ENCODE data around the gene HNRNPD. TPM values are rescaled to one million over a fixed set of nuclear protein-coding genes. Genes with fewer than 3 reads are reported as not detected.
A peak's percentile ranks its signal among the peaks of the same experiment; 100 is the strongest.
"Not testable (repeated sequence)": the region's sequence is repeated elsewhere in the genome, so short reads cannot be mapped to it uniquely, and the experiment has no call there.

Gene HNRNPD
- total RNA-seq, 2 experiments from 2014 or later = 505 to 510 TPM

- no peak for DNase-seq
Observed at GRCh38 chr4:82397527-82397926, 23.7 kb upstream of the HNRNPD start.

GRCh38 chr4:82394896-82395295 lies 21.1 kb upstream of the HNRNPD start:
- Mint-ChIP-seq H3K27me3 (no peaks in the 10 kb centered on the region), H3K27ac (no peak overlapping the region), H3K36me3 (ENCODE audit: low read depth) (no peaks in the 10 kb centered on the region), H3K4me1 (no peaks in the 10 kb centered on the region), H3K4me3 (no peak overlapping the region), H3K9me3 (ENCODE audit: low read depth) (no peaks in the 10 kb centered on the region)
- intact Hi-C loops (cut with DNase I, micrococcal nuclease) = no loop called here
- DNase-seq (no peak), ATAC-seq (no peak)
- CTCF ChIA-PET = interaction anchor here (1.3 kb wide), 1 partner anchor 42 kb away, joined by 3 read pairs; no protein-coding TSS in a partner anchor
- POLR2A ChIA-PET = interaction anchor here (0.6 kb wide), 1 partner anchor 354 kb away, joined by 3 read pairs; no protein-coding TSS in a partner anchor

More at GRCh38 chr4:82397527-82397926, 23.7 kb upstream of the HNRNPD start:
- Mint-ChIP-seq H3K4me3 (no peak overlapping the region), H3K4me1 (no peaks in the 10 kb centered on the region), H3K36me3 (ENCODE audit: low read depth) (no peaks in the 10 kb centered on the region), H3K27ac (no peak overlapping the region), H3K9me3 (ENCODE audit: low read depth) (no peaks in the 10 kb centered on the region), H3K27me3 (peaks cover 2% of the 10 kb centered on the region)
- POLR2A ChIA-PET = no interaction called here
- CTCF ChIA-PET = interaction anchor here (0.6 to 1.4 kb wide), 6 partner anchors 12 to 130 kb away, joined by 3 to 5 read pairs (median 3); no protein-coding TSS in a partner anchor
- ATAC-seq = no peak
- intact Hi-C loops (cut with DNase I, micrococcal nuclease) = no loop called here

- H3K4me1 Mint-ChIP-seq; H3K36me3 Mint-ChIP-seq (ENCODE audit: low read depth); CTCF ChIA-PET; H3K9me3 Mint-ChIP-seq (ENCODE audit: low read depth); DNase-seq; H3K27me3 Mint-ChIP-seq; H3K4me3 Mint-ChIP-seq; H3K27ac Mint-ChIP-seq; ATAC-seq; intact Hi-C loops (cut with DNase I, micrococcal nuclease): not testable (repeated sequence)
- POLR2A ChIA-PET = interaction anchor here (1.0 kb wide), 1 partner anchor 26 kb away, joined by 3 read pairs; no protein-coding TSS in a partner anchor
Observed at GRCh38 chr4:82390061-82390460, 16.3 kb upstream of the HNRNPD start.

GRCh38 chr4:82388405-82388804 lies 14.6 kb upstream of the HNRNPD start:
- Mint-ChIP-seq H3K36me3 (ENCODE audit: low read depth) (no peaks in the 10 kb centered on the region), H3K4me1 (no peaks in the 10 kb centered on the region), H3K9me3 (ENCODE audit: low read depth) (no peaks in the 10 kb centered on the region), H3K27ac (no peak overlapping the region), H3K27me3 (peaks cover 2% of the 10 kb centered on the region), H3K4me3 (no peak overlapping the region)
- no peak for DNase-seq
- POLR2A ChIA-PET = no interaction called here
- ATAC-seq = no peak
- intact Hi-C loops (cut with DNase I, micrococcal nuclease) = no loop called here
- CTCF ChIA-PET = no interaction called here

- H3K4me1 Mint-ChIP-seq; H3K4me3 Mint-ChIP-seq; H3K27me3 Mint-ChIP-seq; DNase-seq; intact Hi-C loops (cut with DNase I, micrococcal nuclease); H3K27ac Mint-ChIP-seq; ATAC-seq; H3K9me3 Mint-ChIP-seq (ENCODE audit: low read depth); H3K36me3 Mint-ChIP-seq (ENCODE audit: low read depth): not testable (repeated sequence)
- ChIA-PET POLR2A (interaction anchor here (1.1 kb wide), 1 partner anchor 38 kb away, joined by 3 read pairs; no protein-coding TSS in a partner anchor), CTCF (interaction anchor here (1.9 kb wide), 1 partner anchor 11 kb away, joined by 4 read pairs; no protein-coding TSS in a partner anchor)
Observed at GRCh38 chr4:82386312-82386711, 12.5 kb upstream of the HNRNPD start.

- Mint-ChIP-seq H3K36me3 (ENCODE audit: low read depth) (peaks cover 6% of the 10 kb centered on the region), H3K4me3 (no peak overlapping the region), H3K4me1 (peaks cover 9% of the 10 kb centered on the region), H3K27ac (no peak overlapping the region), H3K9me3 (ENCODE audit: low read depth) (peaks cover 4% of the 10 kb centered on the region), H3K27me3 (peaks cover 2% of the 10 kb centered on the region)
- POLR2A ChIA-PET = no interaction called here
- no peak for DNase-seq
- intact Hi-C loops (cut with DNase I, micrococcal nuclease) = no loop called here
- no peak for ATAC-seq
- CTCF ChIA-PET = interaction anchor here (0.8 kb wide), 1 partner anchor 18 kb away, joined by 3 read pairs; no protein-coding TSS in a partner anchor
Observed at GRCh38 chr4:82382751-82383150, 9.0 kb upstream of the HNRNPD start.

- CTCF ChIA-PET = interaction anchor here (0.6 to 1.0 kb wide), 3 partner anchors 35 to 60 kb away, joined by 3 read pairs; no protein-coding TSS in a partner anchor
- intact Hi-C loops (cut with DNase I, micrococcal nuclease) = no loop called here
- peaks cover 12% of the 10 kb centered on the region for H3K4me1 Mint-ChIP-seq
- ATAC-seq (peak; percentile 77), DNase-seq (no peak)
- H3K27me3 Mint-ChIP-seq = peaks cover 1% of the 10 kb centered on the region
- H3K36me3 Mint-ChIP-seq (ENCODE audit: low read depth) = peaks cover 10% of the 10 kb centered on the region
- peaks cover 4% of the 10 kb centered on the region for H3K9me3 Mint-ChIP-seq (ENCODE audit: low read depth)
- no peak overlapping the region for H3K4me3 Mint-ChIP-seq
- POLR2A ChIA-PET = interaction anchor here (0.6 kb wide), 1 partner anchor 405 kb away, joined by 5 read pairs; no protein-coding TSS in a partner anchor
- no peak overlapping the region for H3K27ac Mint-ChIP-seq
Observed at GRCh38 chr4:82381661-82382296, 8.0 kb upstream of the HNRNPD start.

GRCh38 chr4:82381235-82381634 lies 7.4 kb upstream of the HNRNPD start:
- intact Hi-C loops (cut with DNase I, micrococcal nuclease) = no loop called here
- ChIA-PET CTCF (interaction anchor here (0.7 to 1.6 kb wide), 4 partner anchors 14 to 48 kb away, joined by 3 read pairs; no protein-coding TSS in a partner anchor), POLR2A (interaction anchor here (0.6 kb wide), 1 partner anchor 406 kb away, joined by 5 read pairs; no protein-coding TSS in a partner anchor)

GRCh38 chr4:82380831-82381230 lies 7.0 kb upstream of the HNRNPD start:
- peaks cover 19% of the 10 kb centered on the region for H3K36me3 Mint-ChIP-seq (ENCODE audit: low read depth)
- intact Hi-C loops (cut with DNase I, micrococcal nuclease) = no loop called here
- no peak for DNase-seq
- no peaks in the 10 kb centered on the region for H3K27me3 Mint-ChIP-seq
- H3K27ac Mint-ChIP-seq = no peak overlapping the region
- peaks cover 4% of the 10 kb centered on the region for H3K9me3 Mint-ChIP-seq (ENCODE audit: low read depth)
- ATAC-seq = no peak
- POLR2A ChIA-PET = no interaction called here
- H3K4me1 Mint-ChIP-seq = peaks cover 20% of the 10 kb centered on the region
- H3K4me3 Mint-ChIP-seq = no peak overlapping the region
- CTCF ChIA-PET = interaction anchor here (0.7 to 1.6 kb wide), 4 partner anchors 12 to 36 kb away, joined by 3 to 5 read pairs (median 3); no protein-coding TSS in a partner anchor

More at GRCh38 chr4:82381235-82381634, 7.4 kb upstream of the HNRNPD start:
- H3K9me3 Mint-ChIP-seq (ENCODE audit: low read depth) = peaks cover 4% of the 10 kb centered on the region
- peaks cover 15% of the 10 kb centered on the region for H3K36me3 Mint-ChIP-seq (ENCODE audit: low read depth)
- no peak overlapping the region for H3K27ac Mint-ChIP-seq
- DNase-seq (no peak), ATAC-seq (no peak)
- H3K27me3 Mint-ChIP-seq = no peaks in the 10 kb centered on the region
- no peak overlapping the region for H3K4me3 Mint-ChIP-seq
- H3K4me1 Mint-ChIP-seq = peaks cover 16% of the 10 kb centered on the region

GRCh38 chr4:82380344-82380743 lies 6.6 kb upstream of the HNRNPD start:
- ChIA-PET POLR2A (interaction anchor here (0.7 kb wide), 1 partner anchor 1020 kb away, joined by 3 read pairs; no protein-coding TSS in a partner anchor), CTCF (interaction anchor here (0.7 to 1.6 kb wide), 3 partner anchors 12 to 16 kb away, joined by 3 to 5 read pairs (median 3); no protein-coding TSS in a partner anchor)
- H3K27me3 Mint-ChIP-seq = no peaks in the 10 kb centered on the region
- peaks cover 24% of the 10 kb centered on the region for H3K4me1 Mint-ChIP-seq
- H3K9me3 Mint-ChIP-seq (ENCODE audit: low read depth) = peaks cover 4% of the 10 kb centered on the region
- peaks cover 22% of the 10 kb centered on the region for H3K36me3 Mint-ChIP-seq (ENCODE audit: low read depth)
- intact Hi-C loops (cut with DNase I, micrococcal nuclease) = no loop called here
- H3K4me3 Mint-ChIP-seq = no peak overlapping the region
- ATAC-seq (no peak), DNase-seq (no peak)
- no peak overlapping the region for H3K27ac Mint-ChIP-seq

GRCh38 chr4:82376109-82376508 lies 2.3 kb upstream of the HNRNPD start:
- Mint-ChIP-seq H3K27ac (peak overlapping the region; percentile 70), H3K9me3 (ENCODE audit: low read depth) (peaks cover 4% of the 10 kb centered on the region), H3K27me3 (no peaks in the 10 kb centered on the region), H3K4me1 (peaks cover 17% of the 10 kb centered on the region), H3K36me3 (ENCODE audit: low read depth) (peaks cover 47% of the 10 kb centered on the region), H3K4me3 (peak overlapping the region; percentile 89)
- no peak for DNase-seq
- POLR2A ChIA-PET = no interaction called here
- CTCF ChIA-PET = interaction anchor here (0.7 to 1.1 kb wide), 2 partner anchors 25 to 53 kb away, joined by 3 to 4 read pairs; no protein-coding TSS in a partner anchor
- intact Hi-C loops (cut with DNase I, micrococcal nuclease) = loop anchor here in 1 of 2 experiments (10.0 kb wide), 1 partner anchor 909 kb away; the partner anchor contains the start of gene COQ2
- no peak for ATAC-seq

All from activated CD4-positive, alpha-beta T cell treated with anti-CD3 and anti-CD28 coated beads for 36 hours (primary cell).